CD4-positive, alpha-beta memory T cell (primary cell): ENCODE data around the gene HCK. TPM values are rescaled to one million over a fixed set of nuclear protein-coding genes. Genes with fewer than 3 reads are reported as not detected.

ENCODE experiments used
- CTCF ChIA-PET: fragments of 350-600 bp; sonication (Branson Sonifier 250); formaldehyde crosslinking; loops from one replicate; lab custom pipeline; 2021; ENCODE audit warnings: inconsistent platforms; ENCODE audit not compliant: partially characterized antibody; lab: Charles Lee
- POLR2A ChIA-PET: fragments of 350-600 bp; sonication (Branson Sonifier 250); formaldehyde crosslinking; loops from one replicate; lab custom pipeline; 2021; ENCODE audit not compliant: partially characterized antibody; lab: Charles Lee
- DNase-seq, 5 donors: peaks; one replicate each; pipeline versions ENCODE4 v3.0.0 to v3.0.0-alpha.2; 2020 to 2022; ENCODE audit warnings: mixed read lengths in 1 of 5
- H3K27ac ChIP-seq: one replicate; pipeline ENCODE4 v1.7.0; 2013; ENCODE audit warnings: low read depth, low read length
- H3K27me3 ChIP-seq: 2 replicates; pipeline ENCODE4 v1.7.0; 2013; ENCODE audit warnings: mild to moderate bottlenecking, low read length, moderate library complexity; ENCODE audit not compliant: insufficient read depth
- H3K36me3 ChIP-seq: 2 replicates; pipeline ENCODE4 v1.7.0; 2013; ENCODE audit warnings: mild to moderate bottlenecking, low read length, moderate library complexity; ENCODE audit not compliant: insufficient read depth
- H3K4me1 ChIP-seq: 2 replicates; pipeline ENCODE4 v1.7.0; 2013; ENCODE audit warnings: mild to moderate bottlenecking, low read length, moderate library complexity; ENCODE audit not compliant: insufficient read depth
- H3K4me3 ChIP-seq, 2 donors: one replicate each; pipeline ENCODE4 v1.7.0; 2013; ENCODE audit warnings: low read length in 2 of 2, mild to moderate bottlenecking in 1 of 2
- H3K9me3 ChIP-seq, 2 donors: one replicate each; pipeline ENCODE4 v1.7.0; 2013; ENCODE audit warnings: low read length in 2 of 2, control low read depth in 1 of 2; ENCODE audit not compliant: control insufficient read depth in 1 of 2
- H3K27ac Mint-ChIP-seq, 7 donors: one replicate each; pipeline ENCODE4 v1.8.0; 2020 to 2021; ENCODE audit warnings: mixed read lengths in 7 of 7, mild to moderate bottlenecking in 6 of 7, inconsistent platforms in 3 of 7, moderate library complexity in 3 of 7
- H3K27me3 Mint-ChIP-seq, 2 donors: one replicate each; pipeline ENCODE4 v1.8.0; 2020 to 2021; ENCODE audit warnings: mixed read lengths in 2 of 2
- H3K36me3 Mint-ChIP-seq, 2 donors: one replicate each; pipeline ENCODE4 v1.8.0; 2020 to 2021; ENCODE audit warnings: mixed read lengths in 2 of 2, inconsistent platforms in 1 of 2, mild to moderate bottlenecking in 1 of 2
- H3K4me1 Mint-ChIP-seq, 4 donors: one replicate each; pipeline ENCODE4 v1.8.0; 2020 to 2021; ENCODE audit warnings: mixed read lengths in 4 of 4, mild to moderate bottlenecking in 1 of 4
- H3K4me3 Mint-ChIP-seq, 8 donors: one replicate each; pipeline ENCODE4 v1.8.0; 2020 to 2021; ENCODE audit warnings: mixed read lengths in 8 of 8, mild to moderate bottlenecking in 7 of 8, moderate library complexity in 6 of 8, inconsistent platforms in 3 of 8
- H3K9me3 Mint-ChIP-seq, 8 donors: one replicate each; pipeline ENCODE4 v1.8.0; 2020 to 2021; ENCODE audit warnings: mixed read lengths in 8 of 8, mild to moderate bottlenecking in 5 of 8, inconsistent platforms in 3 of 8, moderate library complexity in 1 of 8
- intact Hi-C: fragments of 100-400 bp; cut with micrococcal nuclease; formaldehyde crosslinking; loops from one replicate; pipeline ENCODE4 v1.15.1; 2023
- polyA plus RNA-seq, 2 donors: library from polyadenylated mRNA; unstranded; fragments of 300-500 nt; fragmentation: Illumina TruSeq; gene quantifications; one replicate each; pipeline ENCODE4 v1.2.3, GENCODE V29; 2021
- total RNA-seq, 2 experiments: library from RNA; stranded (reverse); gene quantifications; one replicate each; pipeline ENCODE4 v1.2.3, GENCODE V29; 2021

The HCK gene
- total and polyA plus RNA-seq, 4 experiments from 2014 or later: 0.09 to 1.3 (median 0.75) TPM

DNA sequence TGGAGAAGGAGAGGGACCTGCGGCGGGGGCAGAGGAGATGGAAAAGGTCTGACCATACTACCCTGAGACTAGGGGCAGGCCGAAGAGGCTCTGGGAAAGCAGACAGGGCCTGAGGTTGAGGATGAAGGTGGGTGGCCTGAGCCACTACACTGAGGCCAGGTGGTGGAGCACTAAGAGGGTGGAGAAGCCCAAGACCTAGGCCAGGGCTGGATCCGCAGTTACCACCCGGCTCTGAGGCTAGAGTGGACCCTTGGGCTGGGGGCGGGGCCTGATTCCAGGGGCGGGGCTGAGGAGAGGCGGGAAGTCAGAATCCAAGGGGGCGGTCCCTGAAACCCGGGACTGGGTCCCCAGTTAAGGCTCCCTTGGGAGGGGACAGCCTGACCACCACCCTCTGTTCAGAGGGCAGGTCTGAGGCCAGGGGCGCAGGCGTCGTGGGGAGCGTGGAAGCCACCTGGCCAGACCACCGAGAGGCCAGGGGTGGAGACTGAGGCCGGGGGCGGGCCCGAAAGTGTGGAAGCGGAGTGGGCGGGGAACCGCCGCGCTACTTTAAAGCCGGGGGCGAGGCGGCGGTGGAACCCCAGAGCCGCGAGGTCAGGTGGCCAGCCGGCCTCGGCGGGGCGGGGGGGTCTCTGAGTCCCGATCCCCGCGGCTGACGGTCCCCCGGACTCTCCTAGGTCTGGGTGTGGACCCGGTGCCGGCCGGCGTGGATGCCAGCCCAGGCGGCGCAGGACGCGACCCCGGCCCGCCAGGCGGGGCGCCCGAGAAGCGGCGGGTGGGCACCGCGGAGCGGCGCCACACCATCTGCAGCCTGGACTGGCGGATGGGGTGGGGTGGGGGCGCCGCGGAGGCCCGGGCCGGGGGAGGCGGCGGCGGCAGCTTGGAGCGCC lies 33.5 kb upstream of the HCK start:
- Mint-ChIP-seq H3K4me1 (peaks cover 13 to 26% (median 20%) of the 10 kb centered on the region in 4 donors), H3K27ac (peak overlapping the region in 1 of 7 donors; percentile 17), H3K36me3 (no peaks in the 10 kb centered on the region), H3K9me3 (peaks cover 0 to 2% (median 0%) of the 10 kb centered on the region in 8 donors), H3K27me3 (peaks cover 55 to 67% of the 10 kb centered on the region in 2 donors), H3K4me3 (peak overlapping the region; percentile 76 to 88 (median 83))
- CTCF ChIA-PET: interaction anchor here (1.0 to 2.2 kb wide), 4 partner anchors 11 to 145 kb away, joined by 3 to 24 read pairs (median 4); partner anchors contain the start of gene PDRG1
- DNase-seq: peak; percentile 31 to 63 (median 42)
- Histone ChIP-seq H3K4me1 (peaks cover 13% of the 10 kb centered on the region), H3K27ac (no peak overlapping the region), H3K4me3 (peak overlapping the region in 1 of 2 donors; percentile 52), H3K27me3 (peaks cover 23% of the 10 kb centered on the region), H3K36me3 (no peaks in the 10 kb centered on the region), H3K9me3 (no peaks in the 10 kb centered on the region)
- POLR2A ChIA-PET: no interaction called here
- intact Hi-C loops: loop anchor here (2.0 kb wide), 1 partner anchor 66 kb away; the partner anchor contains the start of gene PDRG1

- Mint-ChIP-seq H3K4me3 (peak overlapping the region; percentile 83 to 92 (median 86)), H3K27ac (peak overlapping the region in 1 of 7 donors; percentile 25), H3K36me3 (no peaks in the 10 kb centered on the region), H3K27me3 (peaks cover 58 to 70% of the 10 kb centered on the region in 2 donors), H3K9me3 (peaks cover 0 to 2% (median 0%) of the 10 kb centered on the region in 8 donors), H3K4me1 (peaks cover 13 to 26% (median 20%) of the 10 kb centered on the region in 4 donors)
- Histone ChIP-seq H3K27ac (no peak overlapping the region), H3K36me3 (no peaks in the 10 kb centered on the region), H3K9me3 (no peaks in the 10 kb centered on the region), H3K4me3 (no peak overlapping the region), H3K4me1 (peaks cover 13% of the 10 kb centered on the region), H3K27me3 (peaks cover 23% of the 10 kb centered on the region)
- ChIA-PET CTCF (interaction anchor here (4.6 kb wide), 1 partner anchor 12 kb away, joined by 27 read pairs; no protein-coding TSS in a partner anchor), POLR2A (no interaction called here)
- intact Hi-C loops: loop anchor here (2.0 kb wide), 1 partner anchor 66 kb away; the partner anchor contains the start of gene PDRG1
- DNase-seq: no peak
Measured at GRCh38 chr20:32019156-32019510, 32.9 kb upstream of the HCK start.

DNA sequence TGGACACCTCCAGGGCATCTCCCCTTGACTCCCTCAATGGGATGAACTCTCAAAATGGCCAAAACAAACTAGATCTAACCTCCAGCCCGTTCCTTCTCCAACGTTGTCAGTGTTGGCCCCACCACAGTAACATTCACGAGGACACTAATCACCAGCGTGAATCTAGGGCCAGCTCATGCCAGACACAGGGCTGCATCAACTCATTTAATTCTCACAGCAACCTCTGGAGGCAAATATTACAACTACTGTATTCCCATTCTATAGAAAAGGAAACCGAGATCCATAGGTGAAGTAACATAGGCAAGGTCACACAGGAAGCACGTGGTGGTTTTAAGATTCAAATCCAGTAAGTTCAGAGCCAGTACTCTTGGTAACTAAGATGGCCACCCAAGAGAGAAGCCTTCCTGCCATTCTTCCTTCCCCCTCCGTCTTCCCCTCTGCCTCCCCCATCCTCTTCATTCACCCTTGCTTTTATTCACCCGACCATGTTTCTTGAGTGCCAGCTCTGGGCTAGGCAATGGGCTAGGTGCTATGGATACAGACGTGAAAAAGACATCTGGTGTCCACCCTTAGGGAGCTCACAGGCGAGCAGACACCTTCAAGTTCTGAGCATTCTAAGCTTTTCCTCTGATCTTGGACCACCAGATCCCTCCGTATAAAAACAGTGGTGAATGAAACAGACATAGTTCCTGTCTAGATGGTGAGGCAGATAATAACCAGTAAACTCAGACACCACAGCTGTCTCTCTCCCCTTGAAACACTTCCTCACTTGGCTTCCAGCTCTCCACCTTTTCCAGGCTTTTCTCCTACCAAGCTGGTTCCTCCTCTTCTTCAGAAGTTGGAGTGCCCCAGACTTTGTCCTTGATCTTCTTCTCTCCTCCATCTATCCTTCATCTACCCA lies 32.2 kb upstream of the HCK start:
- Histone ChIP-seq H3K36me3 (no peaks in the 10 kb centered on the region), H3K4me3 (no peak overlapping the region), H3K4me1 (peaks cover 13% of the 10 kb centered on the region), H3K9me3 (no peaks in the 10 kb centered on the region), H3K27me3 (peaks cover 23% of the 10 kb centered on the region), H3K27ac (no peak overlapping the region)
- H3K36me3 Mint-ChIP-seq: no peaks in the 10 kb centered on the region
- peak overlapping the region in 6 of 7 donors; percentile 12 to 48 (median 30) for H3K27ac Mint-ChIP-seq
- H3K9me3 Mint-ChIP-seq: peaks cover 0 to 2% (median 0%) of the 10 kb centered on the region in 8 donors
- intact Hi-C loops: loop anchor here (2.0 kb wide), 1 partner anchor 67 kb away; the partner anchor contains the start of gene PDRG1
- H3K27me3 Mint-ChIP-seq: peaks cover 58 to 65% of the 10 kb centered on the region in 2 donors
- DNase-seq: peak in 1 of 5 donors; percentile 6
- H3K4me1 Mint-ChIP-seq: peaks cover 13 to 26% (median 20%) of the 10 kb centered on the region in 4 donors
- POLR2A ChIA-PET: interaction anchor here (0.8 kb wide), 1 partner anchor 10 kb away, joined by 3 read pairs; no protein-coding TSS in a partner anchor
- peak overlapping the region; percentile 83 to 92 (median 86) for H3K4me3 Mint-ChIP-seq
- CTCF ChIA-PET: interaction anchor here (0.9 to 4.6 kb wide), 3 partner anchors 9 to 167 kb away, joined by 3 to 27 read pairs (median 3); no protein-coding TSS in a partner anchor

GRCh38 chr20:32021091-32021490 lies 31.0 kb upstream of the HCK start:
- Mint-ChIP-seq H3K9me3 (peaks cover 0 to 2% (median 0%) of the 10 kb centered on the region in 8 donors), H3K4me1 (peaks cover 13 to 26% (median 20%) of the 10 kb centered on the region in 4 donors), H3K36me3 (no peaks in the 10 kb centered on the region), H3K4me3 (peak overlapping the region in 1 of 8 donors; percentile 66), H3K27ac (no peak overlapping the region), H3K27me3 (peaks cover 55 to 58% of the 10 kb centered on the region in 2 donors)
- ChIA-PET CTCF (interaction anchor here (1.2 to 4.6 kb wide), 2 partner anchors 10 to 169 kb away, joined by 3 to 27 read pairs; no protein-coding TSS in a partner anchor), POLR2A (no interaction called here)
- Histone ChIP-seq H3K27me3 (peaks cover 23% of the 10 kb centered on the region), H3K36me3 (no peaks in the 10 kb centered on the region), H3K4me3 (no peak overlapping the region), H3K4me1 (peaks cover 13% of the 10 kb centered on the region), H3K27ac (no peak overlapping the region), H3K9me3 (no peaks in the 10 kb centered on the region)
- DNase-seq: no peak
- intact Hi-C loops: no loop called here

GRCh38 chr20:32024683-32025295 lies 27.3 kb upstream of the HCK start:
- Mint-ChIP-seq H3K9me3 (peaks cover 0 to 2% (median 0%) of the 10 kb centered on the region in 8 donors), H3K36me3 (no peaks in the 10 kb centered on the region), H3K4me3 (no peak overlapping the region), H3K27me3 (peaks cover 39 to 40% of the 10 kb centered on the region in 2 donors), H3K27ac (no peak overlapping the region), H3K4me1 (peaks cover 6 to 9% (median 7%) of the 10 kb centered on the region in 4 donors)
- no peaks in the 10 kb centered on the region for H3K9me3 ChIP-seq
- H3K36me3 ChIP-seq: no peaks in the 10 kb centered on the region
- H3K27me3 ChIP-seq: peaks cover 13% of the 10 kb centered on the region
- H3K27ac ChIP-seq: no peak overlapping the region
- POLR2A ChIA-PET: no interaction called here
- intact Hi-C loops: no loop called here
- CTCF ChIA-PET: interaction anchor here (1.5 kb wide), 1 partner anchor 9 kb away, joined by 4 read pairs; no protein-coding TSS in a partner anchor
- DNase-seq: no peak
- peaks cover 4% of the 10 kb centered on the region for H3K4me1 ChIP-seq
- H3K4me3 ChIP-seq: no peak overlapping the region

- POLR2A ChIA-PET: no interaction called here
- no peaks in the 10 kb centered on the region for H3K36me3 ChIP-seq
- Mint-ChIP-seq H3K27me3 (peaks cover 14 to 17% of the 10 kb centered on the region in 2 donors), H3K36me3 (no peaks in the 10 kb centered on the region), H3K9me3 (peaks cover 0 to 2% (median 0%) of the 10 kb centered on the region in 8 donors), H3K27ac (no peak overlapping the region), H3K4me1 (no peaks in the 10 kb centered on the region), H3K4me3 (no peak overlapping the region)
- intact Hi-C loops: no loop called here
- no peak overlapping the region for H3K27ac ChIP-seq
- no peaks in the 10 kb centered on the region for H3K27me3 ChIP-seq
- no peak for DNase-seq
- no peaks in the 10 kb centered on the region for H3K4me1 ChIP-seq
- no peaks in the 10 kb centered on the region for H3K9me3 ChIP-seq
- no peak overlapping the region for H3K4me3 ChIP-seq
- CTCF ChIA-PET: interaction anchor here (1.1 to 2.6 kb wide), 2 partner anchors 7 to 204 kb away, joined by 3 to 12 read pairs; no protein-coding TSS in a partner anchor
Measured at GRCh38 chr20:32027643-32028042, 24.4 kb upstream of the HCK start.
